Right atrium auricular region (tissue), 2 donors: ENCODE measurements around the gene NCF4. TPM values are rescaled to one million over a fixed set of nuclear protein-coding genes. Genes with fewer than 3 reads are reported as not detected.

Experiments
- DNase-seq: peaks from one replicate; pipeline ENCODE4 v3.0.0-alpha.2; 2019; ENCODE audit warnings: low spot score
- H3K27ac ChIP-seq, 2 donors: fragments of 200-600 bp; sonication (generic); 1 replicate in 1 of 2; 2 replicates in 1 of 2; pipeline ENCODE4 v1.5.1; 2016 to 2019
- H3K27me3 ChIP-seq, 2 donors: fragments of 200-600 bp; sonication (generic); one replicate each; pipeline versions ENCODE4 v1.5.1 to v1.6.0; 2017 to 2019
- H3K36me3 ChIP-seq: fragments of 200-600 bp; sonication (generic); one replicate; pipeline ENCODE4 v1.5.1; 2016
- H3K4me1 ChIP-seq, 2 donors: fragments of 200-600 bp; sonication (generic); one replicate each; pipeline versions ENCODE4 v1.5.1 to v1.6.0; 2017 to 2019
- H3K4me3 ChIP-seq, 2 donors: fragments of 200-600 bp; sonication (generic); 1 replicate in 1 of 2; 2 replicates in 1 of 2; pipeline ENCODE4 v1.5.1; 2017 to 2019; ENCODE audit warnings: mild to moderate bottlenecking in 1 of 2, moderate library complexity in 1 of 2
- H3K9me3 ChIP-seq, 2 donors: fragments of 200-600 bp; sonication (generic); one replicate each; pipeline ENCODE4 v1.5.1; 2019
- CTCF ChIP-seq, 2 donors: fragments of 200-600 bp; sonication (generic); IDR thresholded peaks; one replicate each; pipeline ENCODE4 v1.5.1; 2019; ENCODE audit warnings: antibody characterized with exemption in 2 of 2
- total RNA-seq, 2 donors: library from RNA; depleted of rRNA; stranded (reverse); fragments of >200 nt; gene quantifications; one replicate each; pipeline ENCODE4 v1.1.0, GENCODE V29; 2016

The NCF4 gene
- total RNA-seq, 2 donors from 2014 or later = 3.9 to 7.0 TPM

GRCh38 chr22:36872866-36873498, 12.2 kb downstream of the NCF4 start:
- H3K36me3 ChIP-seq = no peaks in the 10 kb centered on the region
- H3K4me3 ChIP-seq = no peak overlapping the region
- peaks cover 0 to 10% of the 10 kb centered on the region in 2 donors for H3K4me1 ChIP-seq
- TF ChIP-seq CTCF (IDR thresholded peaks at IDR 0.05) = no peak
- H3K27ac ChIP-seq = no peak overlapping the region
- no peaks in the 10 kb centered on the region for H3K27me3 ChIP-seq
- no peak for DNase-seq
- no peaks in the 10 kb centered on the region for H3K9me3 ChIP-seq

DNA sequence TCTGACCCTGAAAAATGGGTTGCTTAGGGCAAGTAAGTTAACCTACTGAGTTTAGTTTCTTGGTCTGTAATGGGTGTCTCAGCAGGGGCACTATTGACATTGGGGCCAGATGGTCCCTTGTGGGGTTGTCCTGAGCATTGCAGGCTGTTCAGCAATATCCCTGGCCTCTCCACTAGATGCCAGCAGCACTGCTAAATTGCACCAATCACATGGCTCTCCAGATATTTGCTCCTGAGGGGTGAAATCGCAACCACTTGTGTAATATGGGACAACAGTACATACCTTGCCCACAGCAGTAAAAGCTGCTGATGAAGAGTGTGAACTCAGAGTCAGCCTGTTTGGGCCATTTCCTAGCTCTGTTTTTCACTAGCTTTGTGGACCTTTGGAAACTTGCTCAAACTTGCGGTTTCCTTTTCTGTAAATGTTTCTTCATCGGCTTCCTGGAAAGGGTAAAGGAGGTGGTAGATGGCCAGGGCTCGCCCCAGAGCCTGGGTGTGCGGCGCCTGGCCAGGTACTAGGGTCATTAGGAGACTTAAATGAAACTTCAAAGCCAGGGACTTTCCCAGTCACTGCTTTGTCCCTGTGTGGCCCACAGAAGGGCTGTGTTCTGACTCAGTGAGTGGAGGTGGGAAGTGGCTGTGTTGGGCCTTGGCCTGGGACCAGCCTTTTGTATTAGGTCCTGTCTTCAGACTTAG, 13.0 kb downstream of the NCF4 start:
- Histone ChIP-seq H3K4me3 (no peak overlapping the region), H3K27ac (peak overlapping the region in 1 of 2 donors; percentile 4), H3K9me3 (no peaks in the 10 kb centered on the region), H3K27me3 (no peaks in the 10 kb centered on the region), H3K4me1 (peaks cover 0 to 10% of the 10 kb centered on the region in 2 donors), H3K36me3 (no peaks in the 10 kb centered on the region)
- no peak for DNase-seq
- TF ChIP-seq CTCF (IDR thresholded peaks at IDR 0.05) = peak in 1 of 2 donors; percentile 66

DNA sequence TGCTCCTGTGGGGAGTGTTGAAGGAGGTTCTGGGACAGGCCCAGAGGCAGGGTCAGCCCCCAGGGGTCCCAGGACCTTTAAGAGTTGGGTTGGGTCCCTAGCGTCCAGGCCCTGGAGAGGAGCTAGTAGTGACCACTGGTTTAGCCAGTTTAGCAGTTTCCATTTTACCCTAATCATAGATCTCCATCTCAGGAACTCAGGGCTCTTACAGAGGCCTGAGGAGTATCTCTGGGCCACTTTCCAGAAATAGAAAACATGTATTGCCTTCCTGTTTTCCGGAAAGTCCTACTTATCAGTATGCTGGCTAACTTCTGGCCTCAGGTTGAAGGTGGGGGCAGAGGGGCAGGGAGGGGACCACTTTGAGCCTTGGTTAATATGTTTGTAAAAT, 13.5 kb downstream of the NCF4 start:
- H3K4me1 ChIP-seq = peaks cover 0 to 10% of the 10 kb centered on the region in 2 donors
- H3K36me3 ChIP-seq = no peaks in the 10 kb centered on the region
- H3K27ac ChIP-seq = peak overlapping the region in 1 of 2 donors; percentile 4

GRCh38 chr22:36874736-36875135, 13.9 kb downstream of the NCF4 start:
- Histone ChIP-seq H3K36me3 (no peaks in the 10 kb centered on the region), H3K9me3 (no peaks in the 10 kb centered on the region), H3K27ac (no peak overlapping the region), H3K4me1 (peaks cover 0 to 10% of the 10 kb centered on the region in 2 donors), H3K27me3 (no peaks in the 10 kb centered on the region), H3K4me3 (no peak overlapping the region)
- DNase-seq = no peak
- no peak for TF ChIP-seq CTCF (IDR thresholded peaks at IDR 0.05)

More for the DNA sequence above, 13.5 kb downstream of the NCF4 start:
- Histone ChIP-seq H3K9me3 (no peaks in the 10 kb centered on the region), H3K4me3 (no peak overlapping the region), H3K27me3 (no peaks in the 10 kb centered on the region)
- TF ChIP-seq CTCF (IDR thresholded peaks at IDR 0.05) = no peak
- DNase-seq = no peak

GRCh38 chr22:36875741-36876140, 14.9 kb downstream of the NCF4 start:
- Histone ChIP-seq H3K36me3 (no peaks in the 10 kb centered on the region), H3K4me1 (peaks cover 0 to 10% of the 10 kb centered on the region in 2 donors), H3K9me3 (peaks cover 0 to 4% of the 10 kb centered on the region in 2 donors), H3K27ac (no peak overlapping the region), H3K27me3 (no peaks in the 10 kb centered on the region), H3K4me3 (no peak overlapping the region)
- no peak for TF ChIP-seq CTCF (IDR thresholded peaks at IDR 0.05)
- no peak for DNase-seq
